Measurements from ENCODE around the gene BBLN.

BBLN gene

DNA sequence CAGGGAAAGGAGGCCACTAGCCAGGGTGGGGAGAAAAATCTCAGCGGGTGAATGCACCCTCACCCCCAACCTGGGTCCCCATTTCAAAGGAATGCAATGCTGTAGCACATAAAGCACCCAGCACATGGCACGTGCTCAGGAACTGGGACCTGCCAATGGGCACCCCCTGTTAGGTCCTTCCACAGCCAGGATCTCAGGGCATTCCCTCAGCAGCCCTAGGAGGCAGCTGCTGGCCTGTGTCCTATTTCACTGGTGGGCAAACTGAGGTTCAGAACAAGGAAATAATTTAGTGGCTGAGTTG is 51.9 kb downstream of the BBLN start:
- FAIRE-seq (no peak), DNase-seq (ENCODE audit: insufficient read length, low spot score) (no peak)
- TF ChIP-seq POLR2A (IDR thresholded peaks at IDR 0.05; ENCODE audit: low read depth, low read length) = no peak
